H1 (cell line): ENCODE results near the gene RIC8A. TPM values are rescaled to one million over a fixed set of nuclear protein-coding genes. Genes with fewer than 3 reads are reported as not detected.

Experiments used
- BRCA1 ChIP-seq: IDR thresholded peaks from 2 replicates; pipeline ENCODE4 v1.6.1; 2012; ENCODE audit warnings: low read depth, low read length, improper control_type of control experiment
- CTBP2 ChIP-seq: IDR thresholded peaks from 2 replicates; pipeline ENCODE4 v1.7.0; 2011; ENCODE audit warnings: borderline replicate concordance, mild to moderate bottlenecking, moderate library complexity, mixed read lengths, low read length; ENCODE audit not compliant: insufficient read depth, insufficient read length
- CTCF ChIP-seq, 3 experiments: IDR thresholded peaks; 1 replicate in 2 of 3; 2 replicates in 1 of 3; pipeline versions ENCODE4 v1.5.1 to v1.6.1; 2011; ENCODE audit warnings: low read length in 3 of 3, mild to moderate bottlenecking in 3 of 3, inconsistent platforms in 2 of 3, low read depth in 1 of 3, moderate library complexity in 1 of 3; ENCODE audit not compliant: insufficient read depth in 1 of 3; ENCODE audit errors: control extremely low read depth in 1 of 3
- GABPA ChIP-seq: IDR thresholded peaks from 2 replicates; pipeline ENCODE4 v1.6.1; 2011; ENCODE audit warnings: mild to moderate bottlenecking, low read length, moderate library complexity, borderline replicate concordance; ENCODE audit not compliant: insufficient read depth
- NRF1 ChIP-seq: IDR thresholded peaks from 2 replicates; pipeline ENCODE4 v1.6.1; 2011; ENCODE audit warnings: mild to moderate bottlenecking, low read depth, low read length, improper control_type of control experiment
- POU5F1 ChIP-seq: IDR thresholded peaks from 2 replicates; pipeline ENCODE4 v1.6.1; 2011; ENCODE audit warnings: low read depth, mild to moderate bottlenecking, low read length, moderate library complexity
- RFX5 ChIP-seq: IDR thresholded peaks from 2 replicates; pipeline ENCODE4 v1.6.1; 2011; ENCODE audit warnings: low read depth, low read length, improper control_type of control experiment, borderline replicate concordance
- polyA plus RNA-seq, 7 experiments: library from polyadenylated mRNA; depleted of rRNA in 3 of 7; stranded (reverse) in 5 of 7; unstranded in 2 of 7; fragments of >200 nt in 5 of 7; fragments of 200-250 nt in 2 of 7; gene quantifications; 1 replicate in 5 of 7; 2 replicates in 1 of 7; 4 replicates in 1 of 7; pipeline versions ENCODE4 v1.2.1 to v1.2.3, GENCODE V29; 2011 to 2013; ENCODE audit warnings: missing spikeins in 2 of 7, mixed read lengths in 2 of 7
- total RNA-seq: library from RNA; stranded (reverse); fragmentation: NEBNext Ultra II Directional; extraction: Animal tissue kit (Norgen Biotek cat#: 25700); gene quantifications from 2 replicates; pipeline ENCODE4 v1.2.1, GENCODE V29; 2021

RIC8A gene
- total and polyA plus RNA-seq, 2 of the 8 experiments (the other 6 are each of a cell fraction or from before 2014, with no cell fraction given): 67.0 to 105 TPM

GRCh38 chr11:200224-201003 lies 7.1 kb upstream of the RIC8A start (continued):
- TF ChIP-seq CTCF (IDR thresholded peaks at IDR 0.05; ENCODE audit: control extremely low read depth in 1 of 3, insufficient read depth in 1 of 3, low read depth in 1 of 3, low read length in 3 of 3) (no peak), CTBP2 (no peak), RFX5 (no peak), GABPA (no peak), BRCA1 (no peak), NRF1 (no peak), POU5F1 (no peak)
